IMR-90 (cell line): Measurements from ENCODE around the gene AXIN1. TPM values are rescaled to one million over a fixed set of nuclear protein-coding genes. Genes with fewer than 3 reads are reported as not detected.

Experiments
- ATAC-seq: fragments of 200-7000 bp; cut with Tn5 transposase; 2 replicates; pipeline ENCODE4 v1.9.1; 2020; ENCODE audit warnings: low read depth, mild to moderate bottlenecking, moderate library complexity
- BruUV-seq: library from RNA; stranded (reverse); fragments of 400-500 nt; replicated peaks from 2 replicates; lab custom pipeline; 2021; lab: Mats Ljungman, UMichigan
- CTCF ChIA-PET: fragments of 300-600 bp; formaldehyde crosslinking; extraction: SDS; loops from one replicate; lab custom pipeline; 2021; ENCODE audit warnings: antibody characterized with exemption; lab: Yijun Ruan, JAX
- POLR2A ChIA-PET: fragments of 300-600 bp; sonication (Branson Sonifier 250); formaldehyde crosslinking; loops from one replicate; lab custom pipeline; 2022; ENCODE audit warnings: antibody characterized with exemption; ENCODE audit not compliant: unreplicated experiment; lab: Charles Lee
- DNase-seq: peaks from one replicate; pipeline ENCODE4 v3.0.0; 2013
- H2AFZ ChIP-seq: replicated peaks from 2 replicates; pipeline ENCODE3; 2013; ENCODE audit warnings: low read length, mild to moderate bottlenecking; ENCODE audit not compliant: poor library complexity
- H2AK5ac ChIP-seq: 2 replicates; pipeline ENCODE4 v1.6.1; 2013; ENCODE audit warnings: low read depth, low read length, inconsistent platforms
- H2AK9ac ChIP-seq: replicated peaks from 2 replicates; pipeline ENCODE3; 2013; ENCODE audit warnings: mild to moderate bottlenecking, low read depth, low read length, moderate library complexity; ENCODE audit not compliant: poor library complexity
- H2BK120ac ChIP-seq: 2 replicates; pipeline ENCODE4 v1.6.1; 2013; ENCODE audit warnings: low read depth, low read length, inconsistent platforms
- H2BK15ac ChIP-seq: 3 replicates; pipeline ENCODE4 v1.6.1; 2013; ENCODE audit warnings: low read depth, low read length, inconsistent platforms
- H2BK20ac ChIP-seq: 2 replicates; pipeline ENCODE4 v1.6.1; 2013; ENCODE audit warnings: low read depth, mild to moderate bottlenecking, inconsistent platforms, low read length, moderate library complexity
- H2BK5ac ChIP-seq: 2 replicates; pipeline ENCODE4 v1.6.1; 2013; ENCODE audit warnings: mild to moderate bottlenecking, low read depth, low read length, inconsistent platforms; ENCODE audit not compliant: poor library complexity, severe bottlenecking
- H3K14ac ChIP-seq: replicated peaks from 2 replicates; pipeline ENCODE4 v1.6.1; 2013; ENCODE audit warnings: low read depth, low read length, inconsistent platforms
- H3K18ac ChIP-seq: 2 replicates; pipeline ENCODE4 v1.6.1; 2013; ENCODE audit warnings: low read depth, low read length, control low read depth
- H3K23ac ChIP-seq: 2 replicates; pipeline ENCODE4 v1.6.1; 2013; ENCODE audit warnings: low read depth, low read length, inconsistent platforms
- H3K27ac ChIP-seq: 2 replicates; pipeline ENCODE4 v1.5.1; 2013; ENCODE audit warnings: mild to moderate bottlenecking, control low read depth, low read length; ENCODE audit not compliant: insufficient read depth
- H3K27me3 ChIP-seq: 2 replicates; pipeline ENCODE4 v1.6.1; 2013; ENCODE audit warnings: low read length; ENCODE audit not compliant: control insufficient read depth, insufficient read depth
- H3K36me3 ChIP-seq: 2 replicates; pipeline ENCODE4 v1.6.1; 2013; ENCODE audit warnings: low read length, mixed read lengths; ENCODE audit not compliant: control insufficient read depth, insufficient read depth
- H3K4ac ChIP-seq: 2 replicates; pipeline ENCODE4 v1.6.1; 2013; ENCODE audit warnings: low read depth, low read length, inconsistent platforms
- H3K4me1 ChIP-seq: 2 replicates; pipeline ENCODE4 v1.6.1; 2013; ENCODE audit warnings: low read length, mixed read lengths; ENCODE audit not compliant: control insufficient read depth, insufficient read depth
- H3K4me2 ChIP-seq: 2 replicates; pipeline ENCODE4 v1.6.1; 2013; ENCODE audit warnings: low read depth, mild to moderate bottlenecking, control low read depth, low read length, moderate library complexity
- H3K4me3 ChIP-seq: 2 replicates; pipeline ENCODE4 v1.5.1; 2013; ENCODE audit warnings: low read depth, mild to moderate bottlenecking, control low read depth, low read length, moderate library complexity; ENCODE audit not compliant: insufficient read depth
- H3K56ac ChIP-seq: 2 replicates; pipeline ENCODE4 v1.6.1; 2013; ENCODE audit warnings: low read length, inconsistent platforms; ENCODE audit not compliant: insufficient read depth; ENCODE audit errors: extremely low read depth
- H3K79me1 ChIP-seq, 2 experiments: 2 replicates each; pipeline ENCODE4 v1.6.1; 2013; ENCODE audit warnings: low read length in 2 of 2, inconsistent platforms in 1 of 2, low read depth in 1 of 2
- H3K9ac ChIP-seq: 2 replicates; pipeline ENCODE4 v1.6.1; 2013; ENCODE audit warnings: low read depth, low read length, control low read depth
- H3K9me1 ChIP-seq: 2 replicates; pipeline ENCODE4 v1.6.1; 2013; ENCODE audit warnings: low read length, inconsistent platforms; ENCODE audit not compliant: insufficient read depth
- H3K9me3 ChIP-seq: 2 replicates; pipeline ENCODE4 v1.6.1; 2013; ENCODE audit warnings: low read length; ENCODE audit not compliant: control insufficient read depth, insufficient read depth
- H4K20me1 ChIP-seq: 2 replicates; pipeline ENCODE4 v1.6.1; 2013; ENCODE audit warnings: low read length, inconsistent platforms; ENCODE audit not compliant: insufficient read depth
- H4K5ac ChIP-seq: 2 replicates; pipeline ENCODE4 v1.6.1; 2013; ENCODE audit warnings: mild to moderate bottlenecking, low read depth, low read length, control low read depth
- H4K8ac ChIP-seq, 2 experiments: 2 replicates each; pipeline ENCODE4 v1.6.1; 2013; ENCODE audit warnings: low read depth in 2 of 2, low read length in 2 of 2, control low read depth in 1 of 2, inconsistent platforms in 1 of 2
- H4K91ac ChIP-seq: 2 replicates; pipeline ENCODE4 v1.6.1; 2013; ENCODE audit warnings: low read depth, low read length, inconsistent platforms; ENCODE audit not compliant: insufficient read depth
- CEBPB ChIP-seq: IDR thresholded peaks from 2 replicates; pipeline ENCODE4 v1.6.1; 2012; ENCODE audit warnings: low read depth, low read length, improper control_type of control experiment
- CHD1 ChIP-seq: IDR thresholded peaks from 2 replicates; pipeline ENCODE4 v1.6.1; 2012; ENCODE audit warnings: low read depth, low read length, improper control_type of control experiment
- ELK1 ChIP-seq: fragments of 150-350 bp; IDR thresholded peaks from 2 replicates; pipeline ENCODE4 v1.6.1; 2016; ENCODE audit warnings: low read depth, mild to moderate bottlenecking, low read length, moderate library complexity, borderline replicate concordance
- FOS ChIP-seq: fragments of 150-350 bp; IDR thresholded peaks from 2 replicates; pipeline ENCODE4 v1.6.1; 2016; ENCODE audit warnings: low read depth, low read length
- MAFK ChIP-seq: IDR thresholded peaks from 2 replicates; pipeline ENCODE4 v1.6.1; 2012; ENCODE audit warnings: low read depth, low read length, improper control_type of control experiment
- MXI1 ChIP-seq: IDR thresholded peaks from 2 replicates; pipeline ENCODE4 v1.6.1; 2012; ENCODE audit warnings: low read depth, mild to moderate bottlenecking, low read length, moderate library complexity, borderline replicate concordance
- NFE2L2 ChIP-seq: fragments of 150-350 bp; IDR thresholded peaks from 2 replicates; pipeline ENCODE4 v1.6.1; 2016; ENCODE audit warnings: low read depth, mild to moderate bottlenecking, low read length
- POLR2A ChIP-seq: IDR thresholded peaks from 2 replicates; pipeline ENCODE4 v1.6.1; 2012; ENCODE audit warnings: mild to moderate bottlenecking, low read depth, low read length
- RFX5 ChIP-seq: IDR thresholded peaks from 2 replicates; pipeline ENCODE4 v1.8.0; 2012; ENCODE audit warnings: low read depth, mild to moderate bottlenecking, low read length, moderate library complexity
- SMC3 ChIP-seq: fragments of 150-350 bp; IDR thresholded peaks from 2 replicates; pipeline ENCODE4 v1.6.1; 2016; ENCODE audit warnings: low read depth, mild to moderate bottlenecking, antibody characterized with exemption, low read length, moderate library complexity
- WGBS, 2 experiments: methylation state at CpG; one replicate each; pipeline versions ENCODE4 v1.1.5 to v1.1.7; 2013; ENCODE audit warnings: missing lambda C conversion rate in 2 of 2; ENCODE audit not compliant: insufficient read length in 1 of 2; ENCODE audit errors: extremely low coverage in 2 of 2; 5-methylcytosine and 5-hydroxymethylcytosine counted together
- dilution Hi-C: fragments of 300-500 bp; cut with HindIII; formaldehyde crosslinking; loops from one replicate; pipeline ENCODE4 v1.14.3; 2018; ENCODE audit warnings: low sequenced_read_pairs; ENCODE audit not compliant: unreplicated experiment
- in situ Hi-C: fragments of 300-500 bp; cut with MboI; formaldehyde crosslinking; loops from 3 replicates; pipeline ENCODE4 v1.14.3; 2019; ENCODE audit warnings: low sequenced_read_pairs, inconsistent platforms, mixed read lengths
- intact Hi-C: fragments of 100-400 bp; cut with micrococcal nuclease; formaldehyde crosslinking; loops from 2 replicates; pipeline ENCODE4 v1.10.0; 2022
- polyA plus RNA-seq, 3 experiments: library from polyadenylated mRNA; depleted of rRNA; stranded (reverse); fragments of >200 nt; gene quantifications; 2 replicates each; pipeline ENCODE4 v1.2.3, GENCODE V29; 2012; ENCODE audit warnings: low replicate concordance in 1 of 3
- total RNA-seq: library from RNA; depleted of rRNA; stranded (reverse); fragments of >200 nt; gene quantifications from 2 replicates; pipeline ENCODE4 v1.2.3, GENCODE V29; 2012
- TF ChIP-seq, protein P1 (sequence below): conservative IDR thresholded peaks from 2 replicates; pipeline ENCODE4 v1.5.1; 2012; ENCODE audit warnings: mild to moderate bottlenecking, low read depth, low read length, improper control_type of control experiment

Gene AXIN1
- total and polyA plus RNA-seq, 2 of the 4 experiments (the other 2 are of a cell fraction): 10.9 to 14.2 TPM

DNA sequence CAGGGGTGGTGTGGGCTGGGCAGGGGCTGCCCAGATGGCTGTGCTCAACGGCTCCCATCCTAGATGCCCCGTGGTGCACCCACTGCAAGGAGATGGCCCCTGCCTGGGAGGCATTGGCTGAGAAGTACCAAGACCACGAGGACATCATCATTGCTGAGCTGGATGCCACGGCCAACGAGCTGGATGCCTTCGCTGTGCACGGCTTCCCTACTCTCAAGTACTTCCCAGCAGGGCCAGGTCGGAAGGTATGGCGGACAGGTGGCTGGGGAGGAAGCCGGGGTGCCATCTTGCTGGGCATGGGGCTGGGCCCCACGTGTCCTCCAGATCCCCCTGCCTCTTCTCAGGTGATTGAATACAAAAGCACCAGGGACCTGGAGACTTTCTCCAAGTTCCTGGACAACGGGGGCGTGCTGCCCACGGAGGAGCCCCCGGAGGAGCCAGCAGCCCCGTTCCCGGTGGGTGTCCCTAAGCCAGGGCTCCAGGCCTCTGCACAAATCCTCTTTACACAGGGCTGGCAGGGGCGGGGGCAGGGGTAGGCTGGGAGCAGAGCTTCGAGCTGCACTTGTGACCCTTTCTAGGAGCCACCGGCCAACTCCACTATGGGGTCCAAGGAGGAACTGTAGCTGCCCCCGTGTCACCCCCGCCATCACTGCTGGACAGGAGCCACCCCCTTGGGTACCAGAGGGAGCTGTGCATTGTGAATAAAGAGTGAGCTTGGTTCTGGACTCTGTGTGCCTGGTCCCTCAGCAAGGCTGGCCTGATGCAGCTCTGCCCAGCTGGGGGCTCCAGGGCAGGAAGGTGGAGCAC lies 65.8 kb downstream of the AXIN1 start:
- H2BK15ac ChIP-seq: no peak overlapping the region
- peaks cover 33% of the 10 kb centered on the region; the same call in 1 of the 2 replicates for H3K36me3 ChIP-seq
- H3K23ac ChIP-seq: no peak overlapping the region
- no peak overlapping the region for H3K4me3 ChIP-seq
- ChIA-PET CTCF (no interaction called here), POLR2A (no interaction called here)
- H3K4me1 ChIP-seq: no peaks in the 10 kb centered on the region
- H2AK5ac ChIP-seq: no peak overlapping the region
- TF ChIP-seq, protein P1, sequence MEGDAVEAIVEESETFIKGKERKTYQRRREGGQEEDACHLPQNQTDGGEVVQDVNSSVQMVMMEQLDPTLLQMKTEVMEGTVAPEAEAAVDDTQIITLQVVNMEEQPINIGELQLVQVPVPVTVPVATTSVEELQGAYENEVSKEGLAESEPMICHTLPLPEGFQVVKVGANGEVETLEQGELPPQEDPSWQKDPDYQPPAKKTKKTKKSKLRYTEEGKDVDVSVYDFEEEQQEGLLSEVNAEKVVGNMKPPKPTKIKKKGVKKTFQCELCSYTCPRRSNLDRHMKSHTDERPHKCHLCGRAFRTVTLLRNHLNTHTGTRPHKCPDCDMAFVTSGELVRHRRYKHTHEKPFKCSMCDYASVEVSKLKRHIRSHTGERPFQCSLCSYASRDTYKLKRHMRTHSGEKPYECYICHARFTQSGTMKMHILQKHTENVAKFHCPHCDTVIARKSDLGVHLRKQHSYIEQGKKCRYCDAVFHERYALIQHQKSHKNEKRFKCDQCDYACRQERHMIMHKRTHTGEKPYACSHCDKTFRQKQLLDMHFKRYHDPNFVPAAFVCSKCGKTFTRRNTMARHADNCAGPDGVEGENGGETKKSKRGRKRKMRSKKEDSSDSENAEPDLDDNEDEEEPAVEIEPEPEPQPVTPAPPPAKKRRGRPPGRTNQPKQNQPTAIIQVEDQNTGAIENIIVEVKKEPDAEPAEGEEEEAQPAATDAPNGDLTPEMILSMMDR: no peak
- TF ChIP-seq NFE2L2: no peak
- no peak for TF ChIP-seq ELK1
- no peak for TF ChIP-seq RFX5
- no peak for TF ChIP-seq POLR2A
- TF ChIP-seq FOS: no peak
- no peak for TF ChIP-seq CEBPB
- no peak for TF ChIP-seq MAFK
- TF ChIP-seq MXI1: no peak
- no peak for TF ChIP-seq SMC3
- no peak for TF ChIP-seq CHD1
- no peak overlapping the region for H2AFZ ChIP-seq
- no peak overlapping the region for H3K27ac ChIP-seq
- WGBS, 2 experiments: 95% methylated on average over 14 of the region's 22 CpGs; no CpG with 5 or more reads in 1 of the 2 experiments
- H3K79me1 ChIP-seq: no peaks in the 10 kb centered on the region
- H4K20me1 ChIP-seq: no peaks in the 10 kb centered on the region
- H2BK5ac ChIP-seq: no peak overlapping the region
- no peak overlapping the region for H3K14ac ChIP-seq
- DNase-seq: no peak
- H2BK20ac ChIP-seq: no peak overlapping the region
- in situ Hi-C loops (no loop called here), intact Hi-C loops (no loop called here), dilution Hi-C loops (no loop called here)
- no peak overlapping the region for H3K4ac ChIP-seq
- H4K8ac ChIP-seq: no peak overlapping the region
- no peak overlapping the region for H3K9ac ChIP-seq
- H3K9me3 ChIP-seq: no peaks in the 10 kb centered on the region
- no peak overlapping the region for H3K4me2 ChIP-seq
- no peak overlapping the region for H4K91ac ChIP-seq
- no peak for ATAC-seq
- H3K27me3 ChIP-seq: peaks cover 4% of the 10 kb centered on the region; the same call in 1 of the 2 replicates
- no TSS peak for BruUV-seq
- H3K56ac ChIP-seq: no peak overlapping the region
- H3K18ac ChIP-seq: no peak overlapping the region
- no peak overlapping the region for H4K5ac ChIP-seq
- H3K9me1 ChIP-seq: no peaks in the 10 kb centered on the region
- no peak overlapping the region for H2AK9ac ChIP-seq
- no peak overlapping the region for H2BK120ac ChIP-seq
